Keratinocyte (primary cell): ENCODE data around the gene SLC16A7.

Experiments used
- EZH2 ChIP-seq: IDR thresholded peaks from one replicate; pipeline ENCODE4 v1.6.1; 2012; ENCODE audit warnings: inconsistent platforms, mild to moderate bottlenecking, low read length, moderate library complexity
- TF ChIP-seq, protein P1 (sequence below), 3 experiments: IDR thresholded peaks in 1 of 3; conservative IDR thresholded peaks in 1 of 3; optimal IDR thresholded peaks in 1 of 3; 2 replicates in 2 of 3; 3 replicates in 1 of 3; pipeline versions ENCODE3 to v1.5.1; 2011; ENCODE audit warnings: low read length in 3 of 3, mild to moderate bottlenecking in 3 of 3, moderate library complexity in 2 of 3, control low read depth in 1 of 3, inconsistent platforms in 1 of 3; ENCODE audit not compliant: insufficient read depth in 2 of 3; ENCODE audit errors: extremely low read depth in 1 of 3

GRCh38 chr12:59668674-59669073 lies 72.8 kb downstream of the SLC16A7 start:
- TF ChIP-seq, protein P1, sequence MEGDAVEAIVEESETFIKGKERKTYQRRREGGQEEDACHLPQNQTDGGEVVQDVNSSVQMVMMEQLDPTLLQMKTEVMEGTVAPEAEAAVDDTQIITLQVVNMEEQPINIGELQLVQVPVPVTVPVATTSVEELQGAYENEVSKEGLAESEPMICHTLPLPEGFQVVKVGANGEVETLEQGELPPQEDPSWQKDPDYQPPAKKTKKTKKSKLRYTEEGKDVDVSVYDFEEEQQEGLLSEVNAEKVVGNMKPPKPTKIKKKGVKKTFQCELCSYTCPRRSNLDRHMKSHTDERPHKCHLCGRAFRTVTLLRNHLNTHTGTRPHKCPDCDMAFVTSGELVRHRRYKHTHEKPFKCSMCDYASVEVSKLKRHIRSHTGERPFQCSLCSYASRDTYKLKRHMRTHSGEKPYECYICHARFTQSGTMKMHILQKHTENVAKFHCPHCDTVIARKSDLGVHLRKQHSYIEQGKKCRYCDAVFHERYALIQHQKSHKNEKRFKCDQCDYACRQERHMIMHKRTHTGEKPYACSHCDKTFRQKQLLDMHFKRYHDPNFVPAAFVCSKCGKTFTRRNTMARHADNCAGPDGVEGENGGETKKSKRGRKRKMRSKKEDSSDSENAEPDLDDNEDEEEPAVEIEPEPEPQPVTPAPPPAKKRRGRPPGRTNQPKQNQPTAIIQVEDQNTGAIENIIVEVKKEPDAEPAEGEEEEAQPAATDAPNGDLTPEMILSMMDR (optimal IDR thresholded peaks at IDR 0.05 in 1 of 3, IDR thresholded peaks at IDR 0.05 in 1 of 3, conservative IDR thresholded peaks at IDR 0.05 in 1 of 3; ENCODE audit: extremely low read depth in 1 of 3, insufficient read depth in 2 of 3, low read length in 3 of 3), result no peak
- TF ChIP-seq EZH2, result no peak
